Mucosa of stomach (tissue), 1 donor: Measurements from ENCODE around the gene MTMR3.

Source experiments
- H3K27me3 ChIP-seq: one replicate; pipeline ENCODE4 v1.7.0; 2013; ENCODE audit warnings: mild to moderate bottlenecking, low read length; ENCODE audit not compliant: control insufficient read depth, insufficient read depth
- H3K36me3 ChIP-seq: one replicate; pipeline ENCODE4 v1.7.0; 2013; ENCODE audit warnings: low read length; ENCODE audit not compliant: control insufficient read depth, insufficient read depth
- H3K4me1 ChIP-seq: one replicate; pipeline ENCODE4 v1.7.0; 2013; ENCODE audit warnings: mild to moderate bottlenecking, low read length; ENCODE audit not compliant: control insufficient read depth, insufficient read depth
- H3K4me3 ChIP-seq: one replicate; pipeline ENCODE4 v1.7.0; 2013; ENCODE audit warnings: low read length
- H3K9ac ChIP-seq: one replicate; pipeline ENCODE4 v1.7.0; 2013; ENCODE audit warnings: mild to moderate bottlenecking, low read length, moderate library complexity
- H3K9me3 ChIP-seq: one replicate; pipeline ENCODE4 v1.7.0; 2013; ENCODE audit warnings: mild to moderate bottlenecking, low read length, moderate library complexity; ENCODE audit not compliant: control insufficient read depth
- donor health status: Pancreatic carcinoma.

MTMR3 gene

DNA sequence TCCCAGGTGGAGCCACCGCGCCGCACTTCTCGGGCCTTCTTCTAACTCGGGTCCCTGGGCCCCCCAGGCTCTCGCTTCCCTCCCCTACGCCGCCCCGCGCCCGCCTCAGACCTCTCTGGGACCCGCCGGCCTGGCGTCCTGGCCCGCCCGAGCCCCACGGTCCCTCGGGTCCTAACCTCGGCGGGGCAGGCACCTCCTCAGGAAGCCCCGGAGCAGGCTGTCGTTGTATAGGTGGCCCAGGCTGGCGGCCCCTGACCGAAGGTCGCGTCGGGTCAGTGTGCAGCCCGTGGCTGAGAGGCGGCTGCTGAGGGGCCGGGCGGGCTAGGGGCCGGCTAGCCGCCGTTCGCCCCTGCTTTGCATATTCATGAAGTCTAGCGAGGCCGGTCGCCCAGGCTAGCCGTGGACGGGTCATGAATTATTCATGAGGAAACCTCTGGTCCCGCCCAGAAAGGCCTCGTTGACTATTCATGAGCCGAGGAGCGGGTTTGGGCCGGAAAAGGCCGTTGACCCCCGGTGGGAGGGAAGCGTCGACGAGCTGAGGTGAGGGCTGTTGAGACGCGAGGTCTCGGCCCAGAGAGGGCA, 197.1 kb downstream of the MTMR3 start, which contains the start of gene HORMAD2:
TSS of gene HORMAD2 (plus strand) at position 513 of the 582 bp plus-strand sequence. CDS start 13,489 bp downstream, outside the sequence.
- Histone ChIP-seq H3K4me1 (peaks cover 5% of the 10 kb centered on the region), H3K36me3 (no peaks in the 10 kb centered on the region), H3K4me3 (no peak within 1 kb of the TSS), H3K9me3 (no peaks in the 10 kb centered on the region), H3K27me3 (peaks cover 5% of the 10 kb centered on the region), H3K9ac (no peak within 1 kb of the TSS)
